HCT116 (cell line): Measurements from ENCODE around the gene GCNT2. TPM values are rescaled to one million over a fixed set of nuclear protein-coding genes. Genes with fewer than 3 reads are reported as not detected.
"Not testable (repeated sequence)": the region's sequence is repeated elsewhere in the genome, so short reads cannot be mapped to it uniquely, and the experiment has no call there.

Experiments
- ATAC-seq: fragments of 200-7000 bp; cut with Tn5 transposase; 2 replicates; pipeline ENCODE4 v1.9.1; 2020; ENCODE audit warnings: mild to moderate bottlenecking, moderate library complexity
- BruUV-seq: library from RNA; stranded (reverse); fragments of 400-500 nt; replicated peaks from 2 replicates; lab custom pipeline; 2021; lab: Mats Ljungman, UMichigan
- CTCF ChIA-PET: fragments of 300-600 bp; sonication (Branson Sonifier 250); formaldehyde crosslinking; loops from one replicate; lab custom pipeline; 2021; ENCODE audit warnings: antibody characterized with exemption; lab: Charles Lee
- POLR2A ChIA-PET: fragments of 300-600, 350-600 bp; sonication (Branson Sonifier 250); formaldehyde crosslinking; loops from one replicate; lab custom pipeline; 2021; ENCODE audit warnings: antibody characterized with exemption; lab: Charles Lee
- RAD21 ChIA-PET, 2 experiments: fragments of 300-600 bp; sonication (Branson Sonifier 250); formaldehyde crosslinking; loops; one replicate each; lab custom pipeline; 2023; ENCODE audit warnings: low total read pairs in 2 of 2; ENCODE audit not compliant: uncharacterized antibody in 2 of 2, unreplicated experiment in 2 of 2, low non-redundant PET in 1 of 2; lab: Charles Lee
- DNase-seq: peaks from one replicate; pipeline ENCODE4 v3.0.0-alpha.2; 2010; ENCODE audit warnings: low read depth, low spot score
- H2AFZ ChIP-seq: fragments of 200-600 bp; shearing (Covaris generic), sonication (generic); 2 replicates; pipeline ENCODE4 v1.6.1; 2017; ENCODE audit warnings: low read depth, mixed run types, mixed read lengths, antibody characterized with exemption, low read length; ENCODE audit not compliant: poor library complexity, severe bottlenecking
- H3K27ac ChIP-seq: 2 replicates; pipeline ENCODE4 v1.5.1; 2012; ENCODE audit warnings: low read depth, low read length
- H3K27me3 ChIP-seq: fragments of 200-600 bp; sonication (generic); 2 replicates; pipeline ENCODE4 v1.6.1; 2016; ENCODE audit warnings: mixed run types, low read length, mixed read lengths; ENCODE audit not compliant: insufficient read depth
- H3K36me3 ChIP-seq, 2 experiments: fragments of 200-500 bp in 1 of 2; fragments of 200-600 bp in 1 of 2; sonication (Bioruptor generic) in 1 of 2; sonication (generic) in 1 of 2; 2 replicates each; pipeline versions ENCODE4 v1.5.1 to v1.6.1; 2014 to 2016; ENCODE audit warnings: low read length in 2 of 2, inconsistent platforms in 1 of 2, mixed read lengths in 1 of 2, mixed run types in 1 of 2; ENCODE audit not compliant: insufficient read depth in 2 of 2, control insufficient read depth in 1 of 2
- H3K4me1 ChIP-seq, 2 experiments: fragments of 200-600 bp in 1 of 2; sonication (generic) in 1 of 2; 2 replicates each; pipeline versions ENCODE4 v1.5.1 to v1.6.1; 2012 to 2017; ENCODE audit warnings: low read length in 2 of 2, inconsistent platforms in 1 of 2, mild to moderate bottlenecking in 1 of 2, mixed read lengths in 1 of 2, mixed run types in 1 of 2, moderate library complexity in 1 of 2; ENCODE audit not compliant: insufficient read depth in 2 of 2, control insufficient read depth in 1 of 2
- H3K4me2 ChIP-seq: fragments of 200-600 bp; sonication (generic); 2 replicates; pipeline ENCODE4 v1.6.1; 2017; ENCODE audit warnings: mixed run types, low read length, mixed read lengths
- H3K4me3 ChIP-seq, 2 experiments: fragments of 200-600 bp in 1 of 2; sonication (generic) in 1 of 2; replicated peaks in 1 of 2; 2 replicates each; pipeline ENCODE4 v1.5.1; 2011 to 2016; ENCODE audit warnings: low read length in 2 of 2, control low read depth in 1 of 2, low read depth in 1 of 2, mild to moderate bottlenecking in 1 of 2, mixed read lengths in 1 of 2, mixed run types in 1 of 2
- H3K79me2 ChIP-seq: fragments of 200-600 bp; sonication (generic); 2 replicates; pipeline ENCODE4 v1.6.1; 2017; ENCODE audit warnings: mild to moderate bottlenecking, mixed run types, low read length, moderate library complexity, mixed read lengths; ENCODE audit not compliant: insufficient read depth
- H3K9ac ChIP-seq: fragments of 200-600 bp; sonication (generic); 2 replicates; pipeline ENCODE4 v1.6.1; 2016; ENCODE audit warnings: low read length, mixed read lengths
- H3K9me2 ChIP-seq: fragments of 200-600 bp; sonication (generic), shearing (Covaris generic); 2 replicates; pipeline ENCODE4 v1.6.1; 2017; ENCODE audit warnings: mixed run types, mild to moderate bottlenecking, moderate library complexity; ENCODE audit not compliant: insufficient read depth
- H3K9me3 ChIP-seq, 2 experiments: fragments of 200-500 bp in 1 of 2; fragments of 200-600 bp in 1 of 2; sonication (Bioruptor generic) in 1 of 2; sonication (generic) in 1 of 2; 2 replicates each; pipeline ENCODE4 v1.6.1; 2014 to 2017; ENCODE audit warnings: low read length in 2 of 2, mixed read lengths in 2 of 2, inconsistent platforms in 1 of 2, low read depth in 1 of 2, mild to moderate bottlenecking in 1 of 2, mixed run types in 1 of 2, moderate library complexity in 1 of 2; ENCODE audit not compliant: control insufficient read depth in 1 of 2, insufficient read depth in 1 of 2
- H4K20me1 ChIP-seq: fragments of 200-600 bp; sonication (generic), shearing (Covaris generic); 2 replicates; pipeline ENCODE4 v1.6.1; 2017; ENCODE audit warnings: mixed run types, mild to moderate bottlenecking, moderate library complexity; ENCODE audit not compliant: insufficient read depth
- CBX3 ChIP-seq: IDR thresholded peaks from 2 replicates; pipeline ENCODE4 v1.6.1; 2012; ENCODE audit warnings: low read depth
- CEBPB ChIP-seq: IDR thresholded peaks from 2 replicates; pipeline ENCODE4 v1.6.1; 2012; ENCODE audit warnings: low read depth
- EGR1 ChIP-seq: IDR thresholded peaks from 2 replicates; pipeline ENCODE4 v1.6.1; 2012; ENCODE audit warnings: low read depth
- EZH2phosphoT487 ChIP-seq: fragments of 200-600 bp; IDR thresholded peaks from 2 replicates; pipeline ENCODE4 v1.6.1; 2018; ENCODE audit warnings: antibody characterized with exemption, borderline replicate concordance
- FOSL1 ChIP-seq: IDR thresholded peaks from 2 replicates; pipeline ENCODE4 v1.6.1; 2012; ENCODE audit warnings: low read depth
- POLR2A ChIP-seq: IDR thresholded peaks from 2 replicates; pipeline ENCODE4 v1.7.0; 2011; ENCODE audit warnings: borderline replicate concordance; ENCODE audit not compliant: insufficient read depth, insufficient read length; ENCODE audit errors: extremely low read depth
- POLR2AphosphoS5 ChIP-seq: IDR thresholded peaks from 2 replicates; pipeline ENCODE4 v1.6.1; 2011; ENCODE audit warnings: mild to moderate bottlenecking, low read depth, low read length, moderate library complexity
- RAD21 ChIP-seq: IDR thresholded peaks from 2 replicates; pipeline ENCODE4 v1.6.1; 2012; ENCODE audit warnings: low read depth, mild to moderate bottlenecking
- SIN3A ChIP-seq: IDR thresholded peaks from 2 replicates; pipeline ENCODE4 v1.6.1; 2012; ENCODE audit warnings: low read depth
- SP1 ChIP-seq: IDR thresholded peaks from 2 replicates; pipeline ENCODE4 v1.6.1; 2012; ENCODE audit warnings: low read depth
- SRF ChIP-seq: IDR thresholded peaks from 2 replicates; pipeline ENCODE4 v1.6.1; 2012; ENCODE audit warnings: low read depth
- YY1 ChIP-seq: IDR thresholded peaks from 2 replicates; pipeline ENCODE4 v1.6.1; 2011; ENCODE audit warnings: low read length, low read depth, moderate library complexity, mild to moderate bottlenecking; ENCODE audit not compliant: insufficient replicate concordance; ENCODE audit errors: extremely low read depth
- ZFX ChIP-seq: fragments of 450-650 bp; IDR thresholded peaks from 2 replicates; pipeline ENCODE4 v1.6.1; 2017
- ZNF274 ChIP-seq: fragments of 200-500 bp; sonication (Bioruptor generic); IDR thresholded peaks from 2 replicates; pipeline ENCODE4 v1.6.1; 2014; ENCODE audit warnings: mild to moderate bottlenecking, low read depth, low read length, inconsistent platforms
- intact Hi-C: fragments of 100-400 bp; cut with micrococcal nuclease; formaldehyde crosslinking; loops from 2 replicates; pipeline ENCODE4 v1.10.0; 2022
- total RNA-seq: library from RNA; stranded (reverse); gene quantifications from one replicate; pipeline ENCODE4 v1.2.1, GENCODE V29; 2021; ENCODE audit not compliant: unreplicated experiment
- TF ChIP-seq, protein P1 (sequence below), 3 experiments: fragments of 200-600 bp in 1 of 3; sonication (generic) in 1 of 3; IDR thresholded peaks in 2 of 3; conservative IDR thresholded peaks in 1 of 3; 2 replicates each; pipeline ENCODE4 v1.5.1; 2012 to 2017; ENCODE audit warnings: low read depth in 2 of 3, low read length in 2 of 3, antibody characterized with exemption in 1 of 3, borderline replicate concordance in 1 of 3, control low read depth in 1 of 3, mild to moderate bottlenecking in 1 of 3, mixed read lengths in 1 of 3, mixed run types in 1 of 3, moderate library complexity in 1 of 3; ENCODE audit not compliant: insufficient read depth in 1 of 3
- TF ChIP-seq, protein P2 (sequence below): IDR thresholded peaks from 2 replicates; pipeline ENCODE4 v1.6.1; 2012

The GCNT2 gene
- total RNA-seq, 1 experiment from 2014 or later, result 0.74 TPM

DNA sequence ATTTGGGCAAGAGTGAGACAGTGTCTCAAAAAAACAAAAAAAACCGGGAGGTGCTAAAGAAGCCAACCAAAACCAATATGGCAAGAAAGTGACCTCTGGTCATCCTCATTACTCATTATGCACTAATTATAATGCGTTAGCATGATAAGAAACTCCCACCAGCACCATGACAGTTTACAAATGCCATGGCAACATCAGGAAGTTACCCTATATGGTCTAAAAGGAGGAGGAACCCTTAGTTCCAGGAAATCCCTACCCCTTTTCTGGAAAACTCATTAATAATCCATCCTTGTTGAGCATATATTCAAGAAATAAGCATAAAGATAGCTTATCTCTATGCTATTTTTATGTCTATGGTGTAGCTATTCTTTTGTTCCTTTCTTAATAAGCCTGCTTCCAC is 141.6 kb downstream of the GCNT2 start:
- BruUV-seq, result no TSS peak
- no peak overlapping the region for H3K4me3 ChIP-seq
- no peak for DNase-seq
- no peaks in the 10 kb centered on the region for H3K79me2 ChIP-seq
- no peaks in the 10 kb centered on the region for H3K36me3 ChIP-seq
- TF ChIP-seq CEBPB (no peak), EGR1 (no peak), POLR2AphosphoS5 (no peak), SP1 (no peak), POLR2A (no peak), SIN3A (no peak), ZNF274 (no peak), RAD21 (no peak), SRF (no peak), YY1 (no peak), EZH2phosphoT487 (no peak), ZFX (no peak), FOSL1 (no peak), CBX3 (no peak)
- TF ChIP-seq, protein P1, sequence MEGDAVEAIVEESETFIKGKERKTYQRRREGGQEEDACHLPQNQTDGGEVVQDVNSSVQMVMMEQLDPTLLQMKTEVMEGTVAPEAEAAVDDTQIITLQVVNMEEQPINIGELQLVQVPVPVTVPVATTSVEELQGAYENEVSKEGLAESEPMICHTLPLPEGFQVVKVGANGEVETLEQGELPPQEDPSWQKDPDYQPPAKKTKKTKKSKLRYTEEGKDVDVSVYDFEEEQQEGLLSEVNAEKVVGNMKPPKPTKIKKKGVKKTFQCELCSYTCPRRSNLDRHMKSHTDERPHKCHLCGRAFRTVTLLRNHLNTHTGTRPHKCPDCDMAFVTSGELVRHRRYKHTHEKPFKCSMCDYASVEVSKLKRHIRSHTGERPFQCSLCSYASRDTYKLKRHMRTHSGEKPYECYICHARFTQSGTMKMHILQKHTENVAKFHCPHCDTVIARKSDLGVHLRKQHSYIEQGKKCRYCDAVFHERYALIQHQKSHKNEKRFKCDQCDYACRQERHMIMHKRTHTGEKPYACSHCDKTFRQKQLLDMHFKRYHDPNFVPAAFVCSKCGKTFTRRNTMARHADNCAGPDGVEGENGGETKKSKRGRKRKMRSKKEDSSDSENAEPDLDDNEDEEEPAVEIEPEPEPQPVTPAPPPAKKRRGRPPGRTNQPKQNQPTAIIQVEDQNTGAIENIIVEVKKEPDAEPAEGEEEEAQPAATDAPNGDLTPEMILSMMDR (IDR thresholded peaks at IDR 0.05 in 2 of 3, conservative IDR thresholded peaks at IDR 0.05 in 1 of 3; ENCODE audit: borderline replicate concordance in 1 of 3, insufficient read depth in 1 of 3, low read depth in 2 of 3, low read length in 2 of 3), result no peak
- TF ChIP-seq, protein P2, sequence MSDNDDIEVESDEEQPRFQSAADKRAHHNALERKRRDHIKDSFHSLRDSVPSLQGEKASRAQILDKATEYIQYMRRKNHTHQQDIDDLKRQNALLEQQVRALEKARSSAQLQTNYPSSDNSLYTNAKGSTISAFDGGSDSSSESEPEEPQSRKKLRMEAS, result no peak
- H3K9me3 ChIP-seq, result no peaks in the 10 kb centered on the region
- RAD21 ChIA-PET, result no interaction called here
- no peak overlapping the region for H3K4me2 ChIP-seq
- POLR2A ChIA-PET, result no interaction called here
- intact Hi-C loops, result no loop called here
- H4K20me1 ChIP-seq, result no peaks in the 10 kb centered on the region
- no peak overlapping the region for H3K27ac ChIP-seq
- CTCF ChIA-PET, result no interaction called here
- no peak overlapping the region for H3K9ac ChIP-seq
- H3K27me3 ChIP-seq, result no peaks in the 10 kb centered on the region
- H2AFZ ChIP-seq, result no peak overlapping the region
- ATAC-seq, result no peak
- no peaks in the 10 kb centered on the region for H3K4me1 ChIP-seq
- H3K9me2 ChIP-seq, result no peaks in the 10 kb centered on the region

DNA sequence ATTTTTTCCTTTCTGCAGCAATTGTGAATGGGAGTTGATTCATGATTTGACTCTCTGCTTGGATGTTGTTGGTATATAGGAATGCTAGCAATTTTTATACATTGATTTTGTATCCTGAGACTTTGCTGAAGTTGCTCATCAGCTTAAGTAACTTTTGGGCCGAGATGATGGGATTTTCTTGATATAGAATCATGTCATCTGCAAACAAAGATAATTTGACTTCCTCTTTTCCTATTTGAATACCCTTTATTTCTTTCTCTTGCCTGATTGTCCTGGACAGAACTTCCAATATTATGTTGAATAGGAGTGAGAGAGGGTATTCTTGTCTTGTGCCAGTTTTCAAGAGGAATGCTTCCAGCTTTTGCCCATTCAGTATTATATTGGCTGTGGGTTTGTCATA is 144.4 kb downstream of the GCNT2 start:
- DNase-seq, RAD21 ChIA-PET, H3K27me3 ChIP-seq, H3K9me3 ChIP-seq, H3K4me1 ChIP-seq, BruUV-seq, H3K79me2 ChIP-seq, H3K9me2 ChIP-seq, CTCF ChIA-PET, H4K20me1 ChIP-seq, H3K4me2 ChIP-seq, POLR2A ChIA-PET, ATAC-seq, H3K9ac ChIP-seq, intact Hi-C loops, H3K27ac ChIP-seq, H3K36me3 ChIP-seq, H2AFZ ChIP-seq, H3K4me3 ChIP-seq: not testable (repeated sequence)
